Fibroblast of pulmonary artery (primary cell): ENCODE results near the gene TTC3.
"Not testable (repeated sequence)": the region's sequence is repeated elsewhere in the genome, so short reads cannot be mapped to it uniquely, and the experiment has no call there.

Experiments used
- DNase-seq: peaks from one replicate; pipeline ENCODE4 v3.0.0-alpha.2; 2010; ENCODE audit warnings: low read depth
- H3K4me3 ChIP-seq: replicated peaks from 2 replicates; pipeline ENCODE4 v1.5.1; 2011; ENCODE audit warnings: low read depth, mild to moderate bottlenecking, control low read depth, low read length, moderate library complexity
- CTCF ChIP-seq: IDR thresholded peaks from 2 replicates; pipeline ENCODE4 v1.5.1; 2011; ENCODE audit warnings: mild to moderate bottlenecking, control low read depth, low read length, inconsistent platforms; ENCODE audit errors: missing control alignments

Gene TTC3

GRCh38 chr21:37130971-37131370, 57.9 kb downstream of the TTC3 start:
- peak; percentile 55 for DNase-seq
- TF ChIP-seq CTCF, result no peak
- no peak overlapping the region for H3K4me3 ChIP-seq

GRCh38 chr21:37136261-37136660, 63.2 kb downstream of the TTC3 start:
- no peak for TF ChIP-seq CTCF
- no peak for DNase-seq

GRCh38 chr21:37136744-37137143, 63.7 kb downstream of the TTC3 start:
- DNase-seq, result no peak

More at GRCh38 chr21:37136261-37136660, 63.2 kb downstream of the TTC3 start:
- H3K4me3 ChIP-seq, result no peak overlapping the region

GRCh38 chr21:37139154-37139553, 66.1 kb downstream of the TTC3 start:
- no peak overlapping the region for H3K4me3 ChIP-seq
- no peak for DNase-seq
- TF ChIP-seq CTCF, result no peak

More at GRCh38 chr21:37136744-37137143, 63.7 kb downstream of the TTC3 start:
- no peak for TF ChIP-seq CTCF
- no peak overlapping the region for H3K4me3 ChIP-seq

GRCh38 chr21:37139902-37140301, 66.8 kb downstream of the TTC3 start:
- no peak for TF ChIP-seq CTCF
- peak; percentile 47 for DNase-seq
- no peak overlapping the region for H3K4me3 ChIP-seq

GRCh38 chr21:37143392-37143791, 70.3 kb downstream of the TTC3 start:
- H3K4me3 ChIP-seq, DNase-seq: not testable (repeated sequence)

GRCh38 chr21:37145635-37146111, 72.6 kb downstream of the TTC3 start:
- TF ChIP-seq CTCF, result peak; percentile 1
- H3K4me3 ChIP-seq, result no peak overlapping the region
- DNase-seq, result no peak
